Sigmoid colon (tissue), 7 donors: ENCODE measurements around the gene NEU2. TPM values are rescaled to one million over a fixed set of nuclear protein-coding genes. Genes with fewer than 3 reads are reported as not detected.

Experiments
- DNase-seq: peaks from one replicate; pipeline ENCODE4 v3.0.0-alpha.2; 2019
- H3K27ac ChIP-seq, 4 donors: fragments of 200-600 bp; sonication (generic); one replicate each; pipeline ENCODE4 v1.5.1; 2016 to 2019; ENCODE audit warnings: mild to moderate bottlenecking in 1 of 4
- H3K27me3 ChIP-seq, 3 donors: fragments of 200-600 bp; sonication (generic); one replicate each; pipeline ENCODE4 v1.5.1; 2019; ENCODE audit warnings: mild to moderate bottlenecking in 1 of 3
- H3K36me3 ChIP-seq, 4 donors: fragments of 200-600 bp; sonication (generic); one replicate each; pipeline ENCODE4 v1.5.1; 2016 to 2019
- H3K4me1 ChIP-seq, 4 donors: fragments of 200-600 bp; sonication (generic); one replicate each; pipeline ENCODE4 v1.5.1; 2017 to 2019
- H3K4me3 ChIP-seq, 4 donors: fragments of 200-600 bp; sonication (generic); one replicate each; pipeline ENCODE4 v1.5.1; 2017 to 2019; ENCODE audit warnings: mild to moderate bottlenecking in 2 of 4, moderate library complexity in 1 of 4
- H3K9me3 ChIP-seq, 4 donors: fragments of 200-600 bp in 3 of 4; sonication (generic) in 3 of 4; one replicate each; pipeline versions ENCODE4 v1.5.1 to v1.6.1; 2013 to 2019
- EP300 ChIP-seq, 4 donors: sonication (generic); formaldehyde crosslinking; IDR thresholded peaks; one replicate each; pipeline ENCODE4 v1.6.1; 2017; ENCODE audit warnings: antibody characterized with exemption in 4 of 4
- POLR2A ChIP-seq, 2 donors: fragments of 450-650 bp; IDR thresholded peaks; one replicate each; pipeline ENCODE4 v1.6.1; 2016; ENCODE audit warnings: antibody characterized with exemption in 2 of 2, mild to moderate bottlenecking in 2 of 2, moderate library complexity in 2 of 2
- POLR2AphosphoS5 ChIP-seq, 4 donors: sonication (generic); formaldehyde crosslinking; IDR thresholded peaks; one replicate each; pipeline ENCODE4 v1.6.1; 2017; ENCODE audit warnings: antibody characterized with exemption in 4 of 4
- WGBS, 2 donors: extraction: QIAGEN DNeasy Blood & Tissue Kit; methylation state at CpG; one replicate each; pipeline ENCODE4 v1.1.7; 2013; 5-methylcytosine and 5-hydroxymethylcytosine counted together
- intact Hi-C: fragments of 100-400 bp; cut with DNase I; formaldehyde crosslinking; loops from one replicate; pipeline ENCODE4 v1.15.1; 2023
- polyA plus RNA-seq, 3 donors: library from polyadenylated mRNA; stranded (reverse); fragments of 200-250 nt; gene quantifications; one replicate each; pipeline ENCODE4 v1.2.3, GENCODE V29; 2013
- total RNA-seq, 4 donors: library from RNA; depleted of rRNA; stranded (reverse); fragments of >200 nt; gene quantifications; one replicate each; pipeline ENCODE4 v1.1.0, GENCODE V29; 2016
- TF ChIP-seq, protein P1 (sequence below), 4 experiments: fragments of 450-650 bp in 3 of 4; fragments of 200-600 bp in 1 of 4; IDR thresholded peaks; one replicate each; pipeline ENCODE4 v1.5.1; 2016 to 2019; ENCODE audit warnings: antibody characterized with exemption in 4 of 4, mild to moderate bottlenecking in 3 of 4, moderate library complexity in 2 of 4
- donor health status: healthy with polysubstance abuse.
- donor health status: Bipolar disorder and iron deficiency.
- donor health status: healthy.

The NEU2 gene
- total and polyA plus RNA-seq, 7 donors, result not detected

DNA sequence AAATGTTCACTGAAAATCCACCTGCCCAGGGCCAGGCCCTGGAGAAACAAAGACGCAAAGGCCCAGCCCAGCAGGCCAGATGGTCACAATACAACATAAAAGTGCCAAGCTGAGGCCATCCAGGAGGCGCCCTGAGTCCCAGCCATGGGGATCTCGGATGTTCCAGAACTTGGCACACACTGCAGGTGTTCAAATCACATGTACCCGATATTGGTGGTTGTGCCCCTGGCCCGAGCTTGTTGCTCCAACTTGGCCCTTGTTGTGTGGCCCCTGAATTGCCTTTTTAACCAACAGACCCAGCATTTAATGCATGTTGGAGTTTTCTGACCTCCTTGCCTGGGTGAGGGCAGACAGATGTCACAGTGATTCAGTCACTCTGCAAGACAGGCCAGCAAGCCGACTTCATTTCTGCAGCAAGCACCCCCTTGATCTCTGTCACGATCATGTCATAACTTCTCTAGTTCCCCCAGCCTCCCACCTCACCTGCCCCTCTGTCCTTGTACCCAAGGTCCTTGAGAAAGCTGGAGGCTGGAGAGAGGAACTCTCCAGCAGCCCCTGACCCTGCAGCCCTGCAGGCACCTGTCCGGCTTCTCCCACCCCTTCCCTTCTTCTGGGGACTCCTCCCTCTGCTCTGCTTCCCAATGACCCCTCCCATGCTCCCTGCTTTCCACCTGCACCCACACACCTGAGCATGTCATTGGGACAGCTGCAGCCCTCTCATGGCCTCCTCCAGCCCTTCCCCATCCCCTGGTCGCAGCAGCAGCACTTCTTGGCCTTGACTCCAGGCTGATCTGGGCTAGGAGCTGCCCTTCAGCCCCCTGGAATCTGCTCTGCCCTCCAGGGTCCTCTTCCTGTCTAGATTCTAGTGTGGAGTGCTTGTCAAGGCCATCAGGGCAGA lies 28.6 kb upstream of the NEU2 start:
- no peak for DNase-seq
- Histone ChIP-seq H3K27ac (no peak overlapping the region), H3K36me3 (no peaks in the 10 kb centered on the region), H3K4me1 (no peaks in the 10 kb centered on the region), H3K9me3 (no peaks in the 10 kb centered on the region), H3K4me3 (no peak overlapping the region), H3K27me3 (no peaks in the 10 kb centered on the region)
- intact Hi-C loops, result no loop called here
- 75 to 81% methylated on average over 9 of the region's 9 CpGs for WGBS, 2 donors
- TF ChIP-seq POLR2A (IDR thresholded peaks at IDR 0.05) (no peak), POLR2AphosphoS5 (IDR thresholded peaks at IDR 0.05) (no peak), EP300 (IDR thresholded peaks at IDR 0.05) (no peak)
- TF ChIP-seq, protein P1, sequence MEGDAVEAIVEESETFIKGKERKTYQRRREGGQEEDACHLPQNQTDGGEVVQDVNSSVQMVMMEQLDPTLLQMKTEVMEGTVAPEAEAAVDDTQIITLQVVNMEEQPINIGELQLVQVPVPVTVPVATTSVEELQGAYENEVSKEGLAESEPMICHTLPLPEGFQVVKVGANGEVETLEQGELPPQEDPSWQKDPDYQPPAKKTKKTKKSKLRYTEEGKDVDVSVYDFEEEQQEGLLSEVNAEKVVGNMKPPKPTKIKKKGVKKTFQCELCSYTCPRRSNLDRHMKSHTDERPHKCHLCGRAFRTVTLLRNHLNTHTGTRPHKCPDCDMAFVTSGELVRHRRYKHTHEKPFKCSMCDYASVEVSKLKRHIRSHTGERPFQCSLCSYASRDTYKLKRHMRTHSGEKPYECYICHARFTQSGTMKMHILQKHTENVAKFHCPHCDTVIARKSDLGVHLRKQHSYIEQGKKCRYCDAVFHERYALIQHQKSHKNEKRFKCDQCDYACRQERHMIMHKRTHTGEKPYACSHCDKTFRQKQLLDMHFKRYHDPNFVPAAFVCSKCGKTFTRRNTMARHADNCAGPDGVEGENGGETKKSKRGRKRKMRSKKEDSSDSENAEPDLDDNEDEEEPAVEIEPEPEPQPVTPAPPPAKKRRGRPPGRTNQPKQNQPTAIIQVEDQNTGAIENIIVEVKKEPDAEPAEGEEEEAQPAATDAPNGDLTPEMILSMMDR (IDR thresholded peaks at IDR 0.05), result no peak

DNA sequence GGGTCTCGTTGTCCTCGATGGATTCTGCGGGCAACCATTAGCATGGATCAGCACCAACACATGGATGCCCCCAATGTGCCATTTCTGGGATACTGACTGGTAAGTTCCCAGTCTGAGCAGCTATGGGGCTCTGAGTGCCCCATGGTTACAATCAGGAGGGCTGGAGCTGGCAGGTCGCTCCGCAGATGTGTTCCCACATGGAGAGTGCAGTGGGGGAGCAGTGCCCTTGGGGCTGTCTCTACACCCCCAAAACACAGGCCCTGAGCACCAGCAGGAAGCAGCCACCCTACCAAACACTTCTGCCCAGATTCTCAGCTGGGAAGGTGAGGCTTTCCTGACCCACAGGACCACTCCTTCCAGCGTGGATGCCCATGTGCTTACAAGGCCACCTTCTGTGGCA lies 27.4 kb upstream of the NEU2 start:
- no peak for DNase-seq
- intact Hi-C loops, result no loop called here
- WGBS, 2 donors, result 93 to 94% methylated on average over 6 of the region's 6 CpGs

DNA sequence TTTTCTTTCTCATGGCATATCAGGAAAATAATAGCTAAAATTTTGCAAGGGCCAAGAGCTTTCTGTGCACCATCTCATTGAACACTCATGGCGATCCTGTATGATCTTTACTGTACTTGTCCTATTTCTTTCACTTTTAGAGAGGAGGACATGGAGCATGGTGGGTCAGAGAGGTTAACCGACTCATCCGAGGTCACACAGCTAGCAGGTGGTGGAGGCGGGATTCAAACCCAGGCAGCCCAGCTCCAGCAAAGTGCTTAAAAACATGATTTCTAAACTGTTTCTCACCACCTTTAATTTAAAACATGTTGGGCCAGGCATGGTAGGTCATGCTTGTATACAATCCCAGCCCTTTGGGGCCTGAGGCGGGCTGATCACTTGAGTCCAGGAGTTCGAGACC lies 25.8 kb upstream of the NEU2 start:
- no peak overlapping the region for H3K4me3 ChIP-seq
- TF ChIP-seq, protein P1 (IDR thresholded peaks at IDR 0.05), result no peak
- TF ChIP-seq POLR2A (IDR thresholded peaks at IDR 0.05), result no peak
- no peak for TF ChIP-seq POLR2AphosphoS5 (IDR thresholded peaks at IDR 0.05)
- TF ChIP-seq EP300 (IDR thresholded peaks at IDR 0.05), result no peak
- H3K4me1 ChIP-seq, result no peaks in the 10 kb centered on the region
- no peaks in the 10 kb centered on the region for H3K9me3 ChIP-seq
- H3K27ac ChIP-seq, result no peak overlapping the region
- 93 to 95% methylated on average over 6 of the region's 6 CpGs for WGBS, 2 donors
- intact Hi-C loops, result no loop called here
- no peak for DNase-seq
- no peaks in the 10 kb centered on the region for H3K27me3 ChIP-seq
- no peaks in the 10 kb centered on the region for H3K36me3 ChIP-seq

More for the DNA sequence above, 27.4 kb upstream of the NEU2 start:
- Histone ChIP-seq H3K4me1 (no peaks in the 10 kb centered on the region), H3K4me3 (no peak overlapping the region), H3K27me3 (no peaks in the 10 kb centered on the region), H3K9me3 (no peaks in the 10 kb centered on the region), H3K36me3 (no peaks in the 10 kb centered on the region), H3K27ac (no peak overlapping the region)
- TF ChIP-seq POLR2AphosphoS5 (IDR thresholded peaks at IDR 0.05), result no peak
- TF ChIP-seq, protein P1 (IDR thresholded peaks at IDR 0.05), result no peak
- TF ChIP-seq EP300 (IDR thresholded peaks at IDR 0.05), result no peak
- TF ChIP-seq POLR2A (IDR thresholded peaks at IDR 0.05), result no peak

DNA sequence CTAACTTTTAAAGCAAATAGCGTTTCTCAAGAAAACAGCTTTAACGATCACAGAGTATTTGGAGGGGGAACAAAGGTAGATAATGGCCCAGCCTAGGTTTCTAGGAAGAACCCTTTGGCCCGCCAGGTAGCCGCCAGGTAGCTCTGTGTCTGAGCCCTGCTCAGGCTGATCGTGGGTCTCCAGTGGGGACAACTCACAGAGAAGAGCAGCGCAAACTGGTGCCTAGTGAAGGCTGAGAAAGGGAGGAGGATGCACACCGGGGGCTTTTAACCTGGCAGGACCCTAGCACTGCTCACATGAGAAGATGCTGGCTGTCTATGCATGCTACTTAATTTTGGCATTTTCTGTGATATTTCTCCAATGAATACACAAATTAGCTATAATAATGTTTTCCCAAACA lies 25.2 kb upstream of the NEU2 start:
- H3K36me3 ChIP-seq, result no peaks in the 10 kb centered on the region
- 81 to 88% methylated on average over 7 of the region's 7 CpGs for WGBS, 2 donors
- intact Hi-C loops, result no loop called here
- no peak overlapping the region for H3K4me3 ChIP-seq
- DNase-seq, result no peak
- TF ChIP-seq POLR2AphosphoS5 (IDR thresholded peaks at IDR 0.05) (no peak), EP300 (IDR thresholded peaks at IDR 0.05) (no peak), POLR2A (IDR thresholded peaks at IDR 0.05) (no peak)
- TF ChIP-seq, protein P1 (IDR thresholded peaks at IDR 0.05), result no peak
- no peak overlapping the region for H3K27ac ChIP-seq
- no peaks in the 10 kb centered on the region for H3K4me1 ChIP-seq
- H3K27me3 ChIP-seq, result no peaks in the 10 kb centered on the region
- H3K9me3 ChIP-seq, result no peaks in the 10 kb centered on the region
